Fibroblast of gingiva (primary cell): ENCODE measurements around the gene PFKL.
A peak's percentile ranks its signal among the peaks of the same experiment; 100 is the strongest.

ENCODE experiments used
- DNase-seq: peaks from one replicate; pipeline ENCODE4 v3.0.0-alpha.2; 2011; ENCODE audit warnings: low read depth

The PFKL gene

GRCh38 chr21:44299458-44300261 lies at the start of gene PFKL:
TSS of gene PFKL (plus strand) at chr21:44300053. CDS start at chr21:44300106, 53 bp downstream.
- DNase-seq, result peak; percentile 60

- no peak for DNase-seq
These were observed 45.8 kb upstream of the PFKL start for GRCh38 chr21:44253832-44254710.

GRCh38 chr21:44255511-44255981 lies 44.3 kb upstream of the PFKL start:
- DNase-seq, result no peak

GRCh38 chr21:44258056-44258725 lies 41.7 kb upstream of the PFKL start:
- no peak for DNase-seq

GRCh38 chr21:44259082-44259705 lies 40.7 kb upstream of the PFKL start:
- DNase-seq, result no peak

GRCh38 chr21:44260066-44260465 lies 39.8 kb upstream of the PFKL start:
- no peak for DNase-seq

- DNase-seq, result no peak
These were observed 38.8 kb upstream of the PFKL start for GRCh38 chr21:44260791-44261631.

- DNase-seq, result no peak
These were observed 38.1 kb upstream of the PFKL start, which contains the start of gene DNMT3L for GRCh38 chr21:44261675-44262295. TSS of gene DNMT3L (minus strand) at chr21:44261897. CDS start at chr21:44261259, 638 bp downstream.

GRCh38 chr21:44262338-44263056 lies 37.4 kb upstream of the PFKL start:
- DNase-seq, result no peak

GRCh38 chr21:44263221-44263760 lies 36.6 kb upstream of the PFKL start:
- no peak for DNase-seq

- DNase-seq, result no peak
These were observed 36.1 kb upstream of the PFKL start for GRCh38 chr21:44263768-44264167.

- no peak for DNase-seq
These were observed 34.1 kb upstream of the PFKL start for GRCh38 chr21:44265734-44266270.

GRCh38 chr21:44267655-44268142 lies 32.2 kb upstream of the PFKL start:
- DNase-seq, result no peak

- DNase-seq, result no peak
These were observed 30.8 kb upstream of the PFKL start for GRCh38 chr21:44269090-44269489.

GRCh38 chr21:44271558-44272283 lies 28.1 kb upstream of the PFKL start:
- no peak for DNase-seq

- no peak for DNase-seq
These were observed 27.5 kb upstream of the PFKL start for GRCh38 chr21:44272284-44272858.

- DNase-seq, result no peak
These were observed 26.8 kb upstream of the PFKL start for GRCh38 chr21:44273046-44273445.

GRCh38 chr21:44275041-44275440 lies 24.8 kb upstream of the PFKL start:
- no peak for DNase-seq
